Measurements from ENCODE around the gene TTC23.
"Not testable (repeated sequence)": the region's sequence is repeated elsewhere in the genome, so short reads cannot be mapped to it uniquely, and the experiment has no call there.

The TTC23 gene

GRCh38 chr15:99250494-99250856 lies 1.1 kb upstream of the TTC23 start:
- no peak for DNase-seq

GRCh38 chr15:99250001-99250400 lies 620 bp upstream of the TTC23 start:
- no peak for DNase-seq

- no peak for DNase-seq
Observed at GRCh38 chr15:99248000-99248715, 1.2 kb downstream of the TTC23 start.

GRCh38 chr15:99247062-99247461 lies 2.3 kb downstream of the TTC23 start:
- no peak for DNase-seq

GRCh38 chr15:99244306-99244705 lies 5.1 kb downstream of the TTC23 start:
- no peak for DNase-seq

GRCh38 chr15:99241752-99242151 lies 7.6 kb downstream of the TTC23 start:
- no peak for DNase-seq

- DNase-seq: no peak
Observed at GRCh38 chr15:99239545-99240198, 9.7 kb downstream of the TTC23 start.

- no peak for DNase-seq
Observed at GRCh38 chr15:99238849-99239248, 10.5 kb downstream of the TTC23 start.

- DNase-seq: not testable (repeated sequence)
Observed at GRCh38 chr15:99234160-99234559, 15.2 kb downstream of the TTC23 start.

GRCh38 chr15:99232740-99233139 lies 16.6 kb downstream of the TTC23 start:
- no peak for DNase-seq

- DNase-seq: no peak
Observed at GRCh38 chr15:99230867-99231266, 18.5 kb downstream of the TTC23 start.

- no peak for DNase-seq
Observed at GRCh38 chr15:99228120-99228770, 21.1 kb downstream of the TTC23 start.

GRCh38 chr15:99226802-99227201 lies 22.6 kb downstream of the TTC23 start:
- no peak for DNase-seq

GRCh38 chr15:99224372-99225214 lies 24.8 kb downstream of the TTC23 start:
- DNase-seq: no peak

GRCh38 chr15:99213187-99213811 lies 36.1 kb downstream of the TTC23 start:
- DNase-seq: peak in 50 of 51 donors; percentile 2 to 85 (median 53)

- DNase-seq: no peak
Observed at GRCh38 chr15:99212406-99212805, 37.0 kb downstream of the TTC23 start.

GRCh38 chr15:99211926-99212325 lies 37.5 kb downstream of the TTC23 start:
- DNase-seq: no peak

- no peak for DNase-seq
Observed at GRCh38 chr15:99210334-99210733, 39.0 kb downstream of the TTC23 start.

- DNase-seq: no peak
Observed at GRCh38 chr15:99209326-99209725, 40.1 kb downstream of the TTC23 start.

GRCh38 chr15:99207672-99208071 lies 41.7 kb downstream of the TTC23 start:
- DNase-seq: no peak

GRCh38 chr15:99202176-99202552 lies 47.2 kb downstream of the TTC23 start:
- no peak for DNase-seq

All from hypothalamus (tissue), 51 donors.